SKM-1 (cell line): ENCODE data around the gene POLDIP2.

Experiments
- DNase-seq: peaks from one replicate; lab custom pipeline; 2025; ENCODE audit not compliant: unreplicated experiment; lab: John Stamatoyannopoulos, UW

Gene POLDIP2

DNA sequence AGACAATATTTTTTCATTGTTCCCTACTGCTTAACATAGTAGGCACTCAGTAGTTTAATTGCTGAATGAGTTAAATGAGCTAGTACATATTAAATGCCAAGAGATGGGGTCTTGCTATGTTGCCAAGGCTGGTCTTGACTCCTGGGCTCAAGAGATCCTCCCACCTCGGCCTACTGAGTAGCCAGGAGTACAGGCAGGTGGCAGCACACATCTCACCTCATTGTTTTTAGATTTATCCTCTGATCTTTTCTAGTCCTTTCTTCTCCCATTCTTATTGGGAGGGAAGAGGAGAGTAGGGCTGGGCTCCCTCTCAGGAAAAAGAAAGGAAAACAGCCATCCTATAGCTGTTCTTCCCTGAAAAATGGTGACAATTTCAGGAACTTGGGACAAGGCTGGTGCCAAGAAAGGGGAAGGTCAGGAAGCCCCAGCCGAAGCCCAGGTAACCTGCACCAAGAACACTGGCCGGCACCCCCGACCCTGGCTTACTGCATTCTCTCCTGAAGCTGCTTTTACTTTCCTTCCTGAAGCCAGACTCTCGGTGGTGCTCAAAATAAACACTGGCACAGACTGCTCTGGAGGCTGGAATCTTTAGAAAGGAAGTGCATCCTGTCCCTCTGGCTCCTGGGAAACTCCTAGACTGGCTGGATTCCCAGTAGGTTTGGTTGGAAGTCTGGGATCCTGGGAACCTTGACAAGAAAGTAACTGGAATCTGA is 19.1 kb downstream of the POLDIP2 start:
- no peak for DNase-seq

GRCh38 chr17:28335959-28336871 is 21.1 kb downstream of the POLDIP2 start:
- no peak for DNase-seq

GRCh38 chr17:28335201-28335958 is 21.9 kb downstream of the POLDIP2 start, which contains the start of the genes IFT20 and TNFAIP1:
IFT20 (minus strand) TSS chr17:28335472; CDS start chr17:28331985, 3,487 bp downstream.
TNFAIP1 (plus strand) TSS chr17:28335761; CDS start chr17:28339522, 3,761 bp downstream.
- DNase-seq, result peak; percentile 96

DNA sequence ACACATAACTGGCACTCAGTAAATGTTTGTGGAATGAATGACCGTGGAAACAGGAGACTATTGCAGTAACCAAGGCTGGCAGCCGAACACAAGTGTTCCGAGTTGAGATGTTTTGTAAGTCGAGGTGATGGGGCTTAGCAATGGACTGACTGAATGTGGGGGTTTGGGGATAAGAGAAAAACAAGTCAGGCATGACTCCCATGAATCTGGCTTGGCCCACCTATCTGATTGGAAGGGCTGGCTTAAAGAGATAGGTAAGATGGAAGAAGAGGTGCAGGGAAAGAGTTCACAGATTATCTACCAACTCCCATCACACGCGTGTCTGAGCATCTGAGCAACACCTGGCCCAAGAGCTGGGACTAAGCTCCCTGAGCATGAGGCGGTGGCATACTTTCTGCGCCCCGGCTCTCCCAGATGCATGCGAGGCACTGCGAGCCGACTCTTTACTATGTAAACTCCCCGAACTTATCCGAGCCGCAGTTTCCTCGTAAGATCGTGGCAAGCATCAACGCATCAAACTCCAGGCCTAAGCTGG is 22.6 kb downstream of the POLDIP2 start:
- DNase-seq, result no peak

- DNase-seq, result no peak
Measured at GRCh38 chr17:28334171-28334570, 23.2 kb downstream of the POLDIP2 start.

- no peak for DNase-seq
Measured at GRCh38 chr17:28333083-28333746, 24.1 kb downstream of the POLDIP2 start.

DNA sequence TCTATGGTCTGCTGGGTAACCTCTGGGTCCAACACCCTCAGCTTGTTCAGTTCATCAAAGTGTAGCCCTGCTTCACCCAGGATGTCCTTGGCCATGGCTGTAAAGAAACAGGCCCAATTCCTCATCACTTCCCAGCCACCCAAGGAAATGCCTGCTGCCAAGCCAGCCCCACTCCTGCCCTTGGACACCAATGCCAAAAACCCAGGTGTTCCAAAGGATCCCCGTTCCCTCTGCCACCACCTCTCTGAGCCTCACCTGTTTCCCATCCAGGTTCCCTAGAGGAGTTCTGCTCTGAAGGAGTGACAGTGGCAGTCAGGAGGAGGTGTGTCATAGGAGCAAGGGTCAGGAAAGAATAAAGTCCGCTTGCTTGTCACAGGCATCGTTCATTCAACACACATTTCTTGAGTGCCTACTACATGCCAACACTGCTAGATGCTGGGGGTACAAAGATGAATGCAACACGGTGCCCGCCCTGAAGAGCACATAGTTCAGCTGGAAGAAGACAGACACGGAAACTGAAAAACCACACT is 25.4 kb downstream of the POLDIP2 start:
- DNase-seq, result no peak

- DNase-seq, result no peak
Measured at GRCh38 chr17:28330671-28331070, 26.7 kb downstream of the POLDIP2 start.

DNA sequence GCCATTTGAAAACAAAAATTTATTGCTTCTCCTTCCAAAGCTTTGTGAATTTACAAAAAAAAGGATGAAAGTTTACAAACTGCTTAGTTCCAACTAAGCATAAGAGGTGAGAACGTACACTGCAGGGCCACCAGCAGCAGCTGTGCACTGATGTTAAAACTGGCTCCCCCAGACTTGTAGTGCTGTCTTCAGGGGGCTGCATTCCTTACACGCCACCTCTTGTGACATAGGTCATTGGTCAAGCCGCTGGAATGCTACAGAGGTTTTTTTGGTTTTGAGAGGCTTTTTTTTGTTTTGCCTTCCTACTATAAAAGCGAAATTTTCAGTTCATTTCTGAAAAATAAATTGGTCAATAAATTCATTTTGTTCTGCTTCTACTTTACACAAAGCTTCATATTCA is 29.0 kb downstream of the POLDIP2 start:
- DNase-seq, result no peak

DNA sequence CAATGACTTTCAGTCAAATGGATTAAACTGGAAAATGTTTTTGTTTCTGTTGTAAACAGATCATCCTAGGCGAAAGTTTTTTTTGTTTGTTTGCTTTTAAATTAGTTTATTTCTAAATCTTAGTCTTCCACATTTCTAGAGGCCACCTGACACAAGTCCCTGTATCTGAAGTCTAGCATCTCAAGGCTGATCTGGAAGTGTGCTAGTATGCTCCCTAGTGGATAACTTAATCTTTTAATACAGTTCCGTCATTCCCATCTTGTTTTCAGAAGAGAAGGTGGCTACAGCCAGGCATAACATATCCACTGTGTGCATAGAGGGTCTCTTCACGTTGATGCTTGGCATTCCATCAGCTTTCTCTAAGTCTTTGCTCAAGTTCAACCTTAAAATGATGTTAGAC is 29.6 kb downstream of the POLDIP2 start:
- no peak for DNase-seq

- no peak for DNase-seq
Measured at GRCh38 chr17:28327031-28327607, 30.2 kb downstream of the POLDIP2 start.

DNA sequence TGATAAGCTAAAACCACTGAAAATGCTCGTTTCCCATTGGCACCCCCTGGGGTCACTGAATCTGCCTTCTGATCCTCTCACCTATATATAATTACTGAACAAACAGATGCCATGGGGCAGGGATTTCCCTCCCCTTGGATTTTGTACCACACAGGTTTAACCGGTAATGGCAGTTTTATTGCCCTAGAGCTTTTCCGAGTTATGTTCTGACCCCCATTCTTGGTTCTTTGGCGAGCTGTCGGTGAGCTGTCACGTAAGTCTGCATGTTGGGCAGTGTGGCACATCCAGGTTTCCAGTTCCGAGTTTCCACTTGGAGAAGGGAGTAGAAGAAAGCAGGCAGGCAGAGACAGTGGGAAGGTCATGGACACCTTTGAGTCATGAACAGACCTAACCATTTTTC is 31.2 kb downstream of the POLDIP2 start:
- no peak for DNase-seq

DNA sequence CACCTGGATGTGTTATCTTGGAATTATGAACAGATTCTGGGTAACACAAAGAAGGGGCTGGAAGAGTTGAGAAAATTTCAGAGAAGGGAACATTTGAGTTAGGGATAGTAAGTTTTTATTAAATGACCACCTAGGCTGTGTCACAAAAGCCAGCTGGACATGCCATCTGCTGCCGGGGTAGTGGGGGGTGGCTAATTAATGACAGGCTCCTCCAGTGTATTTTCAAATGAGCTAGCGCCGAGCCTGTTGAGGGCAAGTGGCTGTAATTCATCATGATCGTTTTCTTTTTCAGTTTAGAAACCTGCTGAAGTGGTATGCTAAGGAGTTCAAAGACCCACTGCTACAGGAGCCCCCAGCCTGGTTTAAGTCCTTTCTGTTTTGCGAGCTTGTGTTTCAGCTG is 32.1 kb downstream of the POLDIP2 start:
- no peak for DNase-seq

DNA sequence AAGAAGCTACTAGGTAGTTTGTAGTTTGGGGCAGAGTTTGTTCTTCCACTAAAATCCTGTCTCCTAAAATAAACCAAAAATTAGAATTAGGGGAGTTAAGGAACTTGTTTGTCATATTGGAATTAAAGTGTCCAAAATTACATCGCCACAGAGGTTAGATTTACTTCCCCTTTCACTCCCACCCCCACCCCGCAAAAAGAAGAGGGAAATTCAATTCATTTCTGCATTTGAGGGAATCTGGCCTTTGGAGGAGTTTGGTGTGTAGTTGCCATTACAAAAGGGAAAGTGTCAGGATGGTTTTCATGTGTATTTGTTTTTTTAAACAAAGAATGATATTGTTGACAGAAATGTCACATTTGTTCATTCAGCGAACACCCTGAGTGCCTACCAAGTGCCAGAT is 32.5 kb downstream of the POLDIP2 start:
- no peak for DNase-seq

- DNase-seq, result no peak
Measured at GRCh38 chr17:28324267-28324745, 33.0 kb downstream of the POLDIP2 start.

DNA sequence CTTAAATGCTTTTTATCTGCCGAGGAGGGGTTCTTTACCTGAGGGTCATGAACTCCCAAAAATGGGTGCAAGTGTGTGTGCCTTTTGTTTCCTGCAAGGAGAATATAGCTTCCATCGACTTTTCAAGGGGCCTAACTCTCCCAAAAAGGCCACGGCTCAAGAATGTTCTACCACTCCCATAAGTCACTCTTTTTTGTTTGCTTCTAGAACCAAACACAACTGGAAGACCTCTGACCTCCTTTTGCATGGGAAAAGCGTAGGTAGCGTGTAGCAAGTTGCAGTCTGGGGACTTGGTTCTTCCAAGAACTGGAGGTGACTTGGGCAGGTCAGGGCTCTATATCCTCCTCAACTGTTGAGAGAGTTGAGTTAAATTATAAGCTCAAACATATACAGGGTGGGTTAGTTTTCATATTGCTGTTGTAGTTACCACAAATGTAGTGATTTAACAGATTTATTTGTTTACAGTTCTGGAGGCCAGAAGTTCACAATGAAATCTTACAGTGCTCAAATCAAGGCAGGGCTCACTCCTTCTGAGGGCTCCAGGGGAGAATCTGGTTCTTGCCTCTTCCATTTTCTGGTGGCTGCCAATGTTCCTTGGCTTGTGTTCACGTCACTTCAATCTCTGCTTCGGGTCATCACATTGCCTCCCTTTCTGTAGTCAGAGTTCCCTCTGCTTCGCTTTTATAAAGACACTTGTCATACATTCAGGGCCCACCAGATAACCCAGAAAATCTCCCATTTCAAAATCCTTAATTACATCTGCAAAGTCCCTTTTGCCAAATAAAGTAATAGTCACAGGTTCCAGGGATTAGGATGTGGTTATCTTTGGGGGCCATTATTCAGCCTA is 36.9 kb downstream of the POLDIP2 start:
- DNase-seq, result no peak

- no peak for DNase-seq
Measured at GRCh38 chr17:28319598-28319935, 37.8 kb downstream of the POLDIP2 start.

- peak; percentile 95 for DNase-seq
Measured at GRCh38 chr17:28318759-28319597, 38.3 kb downstream of the POLDIP2 start, which contains the start of gene TMEM97. TMEM97 (plus strand) TSS chr17:28319200; CDS start chr17:28319240, 40 bp downstream.
